Endodermal cell (in vitro differentiated cells): ENCODE measurements around the gene LIMS1. TPM values are rescaled to one million over a fixed set of nuclear protein-coding genes. Genes with fewer than 3 reads are reported as not detected.

Experiments
- DNase-seq: peaks from one replicate; pipeline ENCODE4 v3.0.0-alpha.2; 2017
- H3K27ac ChIP-seq: 2 replicates; pipeline ENCODE4 v1.5.1; 2013; ENCODE audit warnings: mild to moderate bottlenecking, low read depth, low read length, moderate library complexity
- H3K27me3 ChIP-seq: 2 replicates; pipeline ENCODE4 v1.6.1; 2013; ENCODE audit warnings: mild to moderate bottlenecking, low read length, moderate library complexity; ENCODE audit not compliant: insufficient read depth, control insufficient read depth, poor library complexity, severe bottlenecking
- H3K36me3 ChIP-seq: 2 replicates; pipeline ENCODE4 v1.7.0; 2013; ENCODE audit warnings: mild to moderate bottlenecking, low read length, moderate library complexity; ENCODE audit not compliant: control insufficient read depth, insufficient read depth
- H3K4me1 ChIP-seq: one replicate; pipeline ENCODE4 v1.7.0; 2013; ENCODE audit warnings: low read length; ENCODE audit not compliant: control insufficient read depth, insufficient read depth
- H3K4me3 ChIP-seq: 2 replicates; pipeline ENCODE4 v1.5.1; 2013; ENCODE audit warnings: mild to moderate bottlenecking, low read length, moderate library complexity
- H3K9ac ChIP-seq: 2 replicates; pipeline ENCODE4 v1.6.1; 2013; ENCODE audit warnings: mild to moderate bottlenecking, low read length, moderate library complexity; ENCODE audit not compliant: poor library complexity, severe bottlenecking; ENCODE audit errors: extremely low read depth
- H3K9me3 ChIP-seq: 2 replicates; pipeline ENCODE4 v1.6.1; 2013; ENCODE audit warnings: mild to moderate bottlenecking, low read length, moderate library complexity; ENCODE audit not compliant: control insufficient read depth
- H3K27ac Mint-ChIP-seq: 2 replicates; pipeline ENCODE4 v1.8.0; 2020; ENCODE audit warnings: mixed read lengths
- H3K27me3 Mint-ChIP-seq: 2 replicates; pipeline ENCODE4 v1.8.0; 2021; ENCODE audit warnings: mild to moderate bottlenecking, mixed read lengths; ENCODE audit not compliant: insufficient read depth
- H3K36me3 Mint-ChIP-seq: 2 replicates; pipeline ENCODE4 v1.8.0; 2020; ENCODE audit warnings: low read depth, mixed read lengths
- H3K4me1 Mint-ChIP-seq: 2 replicates; pipeline ENCODE4 v1.8.0; 2020; ENCODE audit warnings: mixed read lengths
- H3K4me3 Mint-ChIP-seq: 2 replicates; pipeline ENCODE4 v1.8.0; 2020; ENCODE audit warnings: mild to moderate bottlenecking, moderate library complexity, mixed read lengths
- H3K9me3 Mint-ChIP-seq: 2 replicates; pipeline ENCODE4 v1.8.0; 2020; ENCODE audit warnings: mild to moderate bottlenecking, mixed read lengths
- CTCF ChIP-seq: fragments of 200-600 bp; sonication (generic); conservative IDR thresholded peaks from 2 replicates; pipeline ENCODE4 v1.5.0; 2021; ENCODE audit warnings: antibody characterized with exemption, mild to moderate bottlenecking
- WGBS, 2 experiments: methylation state at CpG; one replicate each; pipeline versions ENCODE4 v1.1.5 to v1.1.7; 2013; ENCODE audit warnings: missing lambda C conversion rate in 2 of 2, mixed read lengths in 1 of 2; ENCODE audit not compliant: insufficient coverage in 1 of 2, insufficient read length in 1 of 2; 5-methylcytosine and 5-hydroxymethylcytosine counted together
- total RNA-seq, 2 donors: library from RNA; stranded (reverse); fragmentation: NEBNext Ultra II Directional in 1 of 2; extraction: Animal tissue kit (Norgen Biotek cat#: 25700) in 1 of 2; gene quantifications; 2 replicates in 1 of 2; 3 replicates in 1 of 2; pipeline ENCODE4 v1.2.1, GENCODE V29; 2021

Gene LIMS1
- total RNA-seq, 2 donors from 2014 or later = 45.9 to 46.6 TPM

- no peaks in the 10 kb centered on the region for H3K9me3 Mint-ChIP-seq
These were observed 41.1 kb downstream of the LIMS1 start for GRCh38 chr2:108575132-108575966.

GRCh38 chr2:108577099-108577498, 42.8 kb downstream of the LIMS1 start:
- peaks cover 19% of the 10 kb centered on the region for H3K4me1 Mint-ChIP-seq
- no peaks in the 10 kb centered on the region for H3K27me3 Mint-ChIP-seq
- no peak overlapping the region for H3K4me3 Mint-ChIP-seq
- no peaks in the 10 kb centered on the region for H3K36me3 Mint-ChIP-seq
- no peaks in the 10 kb centered on the region for H3K9me3 ChIP-seq
- no peak overlapping the region for H3K4me3 ChIP-seq
- DNase-seq = no peak
- no peak overlapping the region for H3K27ac Mint-ChIP-seq
- no peaks in the 10 kb centered on the region for H3K9me3 Mint-ChIP-seq
- H3K4me1 ChIP-seq = no peaks in the 10 kb centered on the region
- TF ChIP-seq CTCF = no peak
- H3K36me3 ChIP-seq = no peaks in the 10 kb centered on the region
- no peak overlapping the region for H3K27ac ChIP-seq
- WGBS, 2 experiments = 93 to 96% methylated on average over 9 of the region's 9 CpGs
- H3K27me3 ChIP-seq = no peaks in the 10 kb centered on the region
- H3K9ac ChIP-seq = no peak overlapping the region

More at GRCh38 chr2:108575132-108575966, 41.1 kb downstream of the LIMS1 start:
- WGBS, 2 experiments = 34 to 55% methylated on average over 5 to 7 of the region's 7 CpGs
- H3K27me3 ChIP-seq = no peaks in the 10 kb centered on the region
- H3K36me3 Mint-ChIP-seq = no peaks in the 10 kb centered on the region
- peak overlapping the region; percentile 78 for H3K27ac Mint-ChIP-seq
- no peak overlapping the region for H3K4me3 ChIP-seq
- H3K27me3 Mint-ChIP-seq = no peaks in the 10 kb centered on the region
- H3K4me3 Mint-ChIP-seq = no peak overlapping the region
- no peaks in the 10 kb centered on the region for H3K9me3 ChIP-seq
- no peaks in the 10 kb centered on the region for H3K4me1 ChIP-seq
- no peaks in the 10 kb centered on the region for H3K36me3 ChIP-seq
- DNase-seq = no peak
- peaks cover 28% of the 10 kb centered on the region for H3K4me1 Mint-ChIP-seq
- no peak overlapping the region for H3K9ac ChIP-seq
- TF ChIP-seq CTCF = no peak
- peak overlapping the region; percentile 36 for H3K27ac ChIP-seq

- TF ChIP-seq CTCF = no peak
- H3K4me1 ChIP-seq = peaks cover 3% of the 10 kb centered on the region
- no peak overlapping the region for H3K27ac Mint-ChIP-seq
- no peak for DNase-seq
- H3K4me1 Mint-ChIP-seq = peaks cover 11% of the 10 kb centered on the region
- no peak overlapping the region for H3K4me3 ChIP-seq
- H3K27me3 ChIP-seq = no peaks in the 10 kb centered on the region
- no peak overlapping the region for H3K4me3 Mint-ChIP-seq
- no peaks in the 10 kb centered on the region for H3K9me3 ChIP-seq
- no peaks in the 10 kb centered on the region for H3K36me3 ChIP-seq
- H3K27ac ChIP-seq = no peak overlapping the region
- no peaks in the 10 kb centered on the region for H3K27me3 Mint-ChIP-seq
- no peaks in the 10 kb centered on the region for H3K36me3 Mint-ChIP-seq
- H3K9ac ChIP-seq = no peak overlapping the region
- no peaks in the 10 kb centered on the region for H3K9me3 Mint-ChIP-seq
- WGBS, 2 experiments = 93% methylated on average over 6 of the region's 6 CpGs
These were observed 45.4 kb downstream of the LIMS1 start for GRCh38 chr2:108579623-108580022.
